GM12878 (cell line): ENCODE measurements around the gene MICALL1. TPM values are rescaled to one million over a fixed set of nuclear protein-coding genes. Genes with fewer than 3 reads are reported as not detected.

ENCODE experiments used
- ATAC-seq: fragments of 200-7000 bp; cut with Tn5 transposase; 3 replicates; pipeline ENCODE4 v1.9.1; 2020; ENCODE audit warnings: mild to moderate bottlenecking, moderate library complexity
- BruUV-seq: library from RNA; stranded (reverse); fragments of 400-500 nt; replicated peaks from 2 replicates; lab custom pipeline; 2021; lab: Mats Ljungman, UMichigan
- CTCF ChIA-PET: fragments of 300-600 bp; sonication (Branson Sonifier 250); formaldehyde crosslinking; extraction: SDS; loops from one replicate; lab custom pipeline; 2021; ENCODE audit warnings: inconsistent platforms; lab: Yijun Ruan, JAX
- POLR2A ChIA-PET: fragments of 350-600 bp; formaldehyde crosslinking; extraction: SDS; loops from one replicate; lab custom pipeline; 2021; ENCODE audit warnings: inconsistent platforms; lab: Charles Lee
- RAD21 ChIA-PET: fragments of 300-600 bp; sonication (Branson Sonifier 250); formaldehyde crosslinking; loops from one replicate; lab custom pipeline; 2023; ENCODE audit warnings: antibody characterized with exemption; ENCODE audit not compliant: unreplicated experiment; lab: Charles Lee
- SMC1A ChIA-PET: fragments of 300-600 bp; sonication (Branson Sonifier 250); formaldehyde crosslinking; loops from one replicate; lab custom pipeline; 2023; ENCODE audit not compliant: unreplicated experiment, uncharacterized antibody; lab: Charles Lee
- DNase-seq: peaks from one replicate; pipeline ENCODE4 v3.0.0-alpha.2; 2011; ENCODE audit warnings: low read depth, low spot score
- FAIRE-seq: peaks from 3 replicates; lab custom pipeline; 2011; peaks lifted over from hg19 to GRCh38; lab: Jason Lieb, UNC
- H2AFZ ChIP-seq: 2 replicates; pipeline ENCODE4 v1.6.0; 2011; ENCODE audit warnings: low read depth, low read length, control low read depth; ENCODE audit not compliant: control insufficient read depth
- H3K27ac ChIP-seq: 2 replicates; pipeline ENCODE4 v1.5.1; 2011; ENCODE audit warnings: control low read depth; ENCODE audit not compliant: control insufficient read depth, insufficient read depth
- H3K27me3 ChIP-seq, 2 experiments: replicated peaks in 1 of 2; 2 replicates each; pipeline versions ENCODE4 v1.6.0 to v1.6.1; 2011; ENCODE audit warnings: low read length in 1 of 2; ENCODE audit not compliant: control insufficient read depth in 2 of 2, insufficient read depth in 2 of 2
- H3K36me3 ChIP-seq, 2 experiments: 2 replicates each; pipeline ENCODE4 v1.5.1; 2011; ENCODE audit warnings: low read length in 1 of 2; ENCODE audit not compliant: control insufficient read depth in 2 of 2, insufficient read depth in 2 of 2
- H3K4me1 ChIP-seq: 2 replicates; pipeline ENCODE4 v1.6.1; 2011; ENCODE audit warnings: mild to moderate bottlenecking, low read length, moderate library complexity, mixed read lengths; ENCODE audit not compliant: control insufficient read depth, insufficient read depth
- H3K4me2 ChIP-seq: 2 replicates; pipeline ENCODE4 v1.6.0; 2011; ENCODE audit warnings: control low read depth; ENCODE audit not compliant: control insufficient read depth, insufficient read depth
- H3K4me3 ChIP-seq: fragments of 200-600 bp; sonication (generic); 2 replicates; pipeline ENCODE4 v1.5.1; 2016
- H3K79me2 ChIP-seq: 2 replicates; pipeline ENCODE4 v1.6.0; 2011; ENCODE audit warnings: low read length; ENCODE audit not compliant: control insufficient read depth, insufficient read depth
- H3K9ac ChIP-seq: 2 replicates; pipeline ENCODE4 v1.8.0; 2011; ENCODE audit warnings: low read length, control low read depth, mixed read lengths; ENCODE audit not compliant: control insufficient read depth, insufficient read depth
- H3K9me3 ChIP-seq: replicated peaks from 3 replicates; pipeline ENCODE4 v1.5.1; 2011; ENCODE audit warnings: mild to moderate bottlenecking, low read length; ENCODE audit not compliant: control insufficient read depth, insufficient read depth
- H4K20me1 ChIP-seq: 2 replicates; pipeline ENCODE4 v1.6.0; 2011; ENCODE audit not compliant: control insufficient read depth, insufficient read depth
- ATF2 ChIP-seq: IDR thresholded peaks from 2 replicates; pipeline ENCODE4 v1.6.1; 2012; ENCODE audit warnings: low read length, inconsistent platforms
- JUND ChIP-seq: IDR thresholded peaks from 2 replicates; pipeline ENCODE4 v1.6.1; 2012; ENCODE audit warnings: low read depth, mild to moderate bottlenecking, low read length, improper control_type of control experiment, moderate library complexity
- SUPT20H ChIP-seq: IDR thresholded peaks from 2 replicates; pipeline ENCODE4 v1.6.1; 2011; ENCODE audit warnings: low read depth, mild to moderate bottlenecking, low read length, moderate library complexity, borderline replicate concordance; ENCODE audit not compliant: control insufficient read depth
- WGBS: methylation state at CpG from one replicate; pipeline ENCODE4 v1.1.6; 2016; ENCODE audit warnings: low lambda C conversion rate; ENCODE audit not compliant: insufficient replicate concordance, insufficient coverage; ENCODE audit errors: missing lambda C conversion rate; 5-methylcytosine and 5-hydroxymethylcytosine counted together
- in situ Hi-C: fragments of 300-500 bp; cut with MboI; formaldehyde crosslinking; loops from 9 replicates; pipeline ENCODE4 v1.14.3; 2018; ENCODE audit warnings: mixed read lengths
- intact Hi-C: fragments of 100-400 bp; cut with micrococcal nuclease; formaldehyde crosslinking; loops from one replicate; pipeline ENCODE4 v1.14.2; 2022; ENCODE audit not compliant: unreplicated experiment
- polyA plus RNA-seq, 11 experiments: library from polyadenylated mRNA; depleted of rRNA in 4 of 11; unstranded in 6 of 11; stranded (reverse) in 5 of 11; fragments of >200 nt; fragmentation: Nextera tagmentation in 4 of 11; fragmentation: Illumina TruSeq in 1 of 11; extraction: Ambion mirVana in 4 of 11; extraction: Trizol in 1 of 11; gene quantifications; 1 replicate in 1 of 11; 2 replicates in 10 of 11; pipeline versions ENCODE4 v1.2.1 to v1.2.3, GENCODE V29; 2011 to 2016; ENCODE audit warnings: inconsistent platforms in 2 of 11, missing spikeins in 2 of 11, low read depth in 1 of 11
- total RNA-seq, 4 experiments: library from RNA; depleted of rRNA in 3 of 4; stranded (reverse); fragments of >200 nt in 3 of 4; fragmentation: Illumina TruSeq in 1 of 4; extraction: Trizol in 1 of 4; gene quantifications; 2 replicates each; pipeline versions ENCODE4 v1.2.1 to v1.2.3, GENCODE V29; 2013 to 2021

Gene MICALL1
- total and polyA plus RNA-seq, 10 of the 15 experiments (the other 5 are each of a cell fraction or from before 2014, with no cell fraction given) = 0.72 to 30.7 (median 7.8) TPM

- ATAC-seq (no peak), FAIRE-seq (no peak)
- BruUV-seq = no TSS peak
Measured at GRCh38 chr22:37862570-37863325, 43.3 kb upstream of the MICALL1 start.

More at GRCh38 chr22:37862570-37863325, 43.3 kb upstream of the MICALL1 start:
- H2AFZ ChIP-seq = no peak overlapping the region
- TF ChIP-seq JUND = no peak
- no peak for TF ChIP-seq ATF2
- no peak for TF ChIP-seq SUPT20H
- ChIA-PET POLR2A (interaction anchor here (0.5 to 1.1 kb wide), 3 partner anchors 13 to 43 kb away, joined by 4 to 8 read pairs (median 4); partner anchors contain the start of gene MICALL1), SMC1A (interaction anchor here (0.8 to 3.5 kb wide), 14 partner anchors 8 to 256 kb away, joined by 3 to 53 read pairs (median 6); partner anchors contain the start of genes GCAT and PDXP), RAD21 (interaction anchor here (1.0 to 2.5 kb wide), 8 partner anchors 19 to 323 kb away, joined by 3 to 18 read pairs (median 6); partner anchors contain the start of genes ANKRD54 and GGA1), CTCF (interaction anchor here (0.6 to 4.8 kb wide), 43 partner anchors 7 to 1507 kb away, joined by 3 to 121 read pairs (median 5); partner anchors contain the start of genes ANKRD54, C22orf23, EIF3L and GALR3)
- H3K79me2 ChIP-seq = no peaks in the 10 kb centered on the region
- no peaks in the 10 kb centered on the region for H3K4me1 ChIP-seq
- in situ Hi-C loops = loop anchor here (5.0 kb wide), 1 partner anchor 45 kb away; no protein-coding TSS in a partner anchor
- no peaks in the 10 kb centered on the region for H3K9me3 ChIP-seq
- peaks cover 11 to 43% of the 10 kb centered on the region in 2 experiments for H3K36me3 ChIP-seq
- H3K4me2 ChIP-seq = no peak overlapping the region
- no peaks in the 10 kb centered on the region for H4K20me1 ChIP-seq
- no peak overlapping the region for H3K9ac ChIP-seq
- no peak overlapping the region for H3K4me3 ChIP-seq
- H3K27me3 ChIP-seq = no peaks in the 10 kb centered on the region
- no peak overlapping the region for H3K27ac ChIP-seq
- DNase-seq = no peak
- intact Hi-C loops = loop anchor here (1.0 to 10.0 kb wide), 3 partner anchors 45 to 328 kb away; no protein-coding TSS in a partner anchor
- 94% methylated on average over 7 of the region's 7 CpGs for WGBS
